Raji (cell line): Measurements from ENCODE around the gene NR2F6.

Source experiments
- POLR2A ChIP-seq: IDR thresholded peaks from 2 replicates; pipeline ENCODE4 v1.6.1; 2011; ENCODE audit warnings: low read depth, low read length, control low read depth; ENCODE audit not compliant: insufficient read depth

The NR2F6 gene

GRCh38 chr19:17245535-17245984 lies at the start of gene NR2F6:
Gene NR2F6, minus strand, starts transcription at chr19:17245919. Its CDS starts 699 bp downstream, at chr19:17245220.
- TF ChIP-seq POLR2A = no peak

GRCh38 chr19:17294051-17294891 lies 48.6 kb upstream of the NR2F6 start:
- TF ChIP-seq POLR2A = no peak

- TF ChIP-seq POLR2A = no peak
Observed at GRCh38 chr19:17293605-17294004, 47.9 kb upstream of the NR2F6 start.

- peak; percentile 93 for TF ChIP-seq POLR2A
Observed at GRCh38 chr19:17292301-17293074, 46.8 kb upstream of the NR2F6 start.

- no peak for TF ChIP-seq POLR2A
Observed at GRCh38 chr19:17289489-17289888, 43.8 kb upstream of the NR2F6 start.

GRCh38 chr19:17286752-17287151 lies 41.0 kb upstream of the NR2F6 start:
- no peak for TF ChIP-seq POLR2A

GRCh38 chr19:17286263-17286662 lies 40.5 kb upstream of the NR2F6 start:
- no peak for TF ChIP-seq POLR2A

GRCh38 chr19:17285415-17286135 lies 39.9 kb upstream of the NR2F6 start:
- TF ChIP-seq POLR2A = no peak

- TF ChIP-seq POLR2A = no peak
Observed at GRCh38 chr19:17283504-17283996, 37.8 kb upstream of the NR2F6 start.

GRCh38 chr19:17282488-17283125 lies 36.9 kb upstream of the NR2F6 start:
- TF ChIP-seq POLR2A = peak; percentile 72

- TF ChIP-seq POLR2A = peak; percentile 67
Observed at GRCh38 chr19:17281391-17282304, 35.9 kb upstream of the NR2F6 start, which contains the start of gene ANKLE1. Gene ANKLE1, plus strand, starts transcription at chr19:17281901. Its CDS starts 20 bp downstream, at chr19:17281921.

GRCh38 chr19:17279436-17279835 lies 33.7 kb upstream of the NR2F6 start:
- no peak for TF ChIP-seq POLR2A

GRCh38 chr19:17275441-17276175 lies 29.9 kb upstream of the NR2F6 start:
- TF ChIP-seq POLR2A = no peak
